ENCODE results near the gene OVAAL. TPM values are rescaled to one million over a fixed set of nuclear protein-coding genes. Genes with fewer than 3 reads are reported as not detected.

Gene OVAAL
- total and polyA plus RNA-seq, 10 of the 15 experiments (the other 5 are each of a cell fraction or from before 2014, with no cell fraction given) = 0.04 to 0.33 (median 0.06) TPM; not detected in 7

GRCh38 chr1:180603850-180604226 lies 45.1 kb downstream of the OVAAL start (continued):
- TF ChIP-seq ZBTB11 (CRISPR knock-in tag; IDR thresholded peaks at IDR 0.05) (no peak), MYB (IDR thresholded peaks at IDR 0.05; ENCODE audit: borderline replicate concordance, low read depth, low read length) (no peak), E2F4 (IDR thresholded peaks at IDR 0.05; ENCODE audit: low read depth, low read length) (no peak), POLR2AphosphoS2 (IDR thresholded peaks at IDR 0.05; ENCODE audit: low read depth, low read length) (no peak)

GRCh38 chr1:180606155-180606554 lies 47.4 kb downstream of the OVAAL start:
- FAIRE-seq = no peak
- CTCF ChIA-PET = interaction anchor here (1.1 to 1.6 kb wide), 2 partner anchors 12 to 25 kb away, joined by 3 to 8 read pairs; partner anchors contain the start of gene XPR1
- in situ Hi-C loops (cut with MboI) = no loop called here
- TF ChIP-seq STAT1 (conservative IDR thresholded peaks at IDR 0.05) (no peak), MAX (IDR thresholded peaks at IDR 0.05; ENCODE audit: low read depth, low read length) (no peak), IRF3 (IDR thresholded peaks at IDR 0.05) (no peak), CREM (IDR thresholded peaks at IDR 0.05; ENCODE audit: low read depth) (no peak), ZSCAN29 (IDR thresholded peaks at IDR 0.05) (no peak), IRF4 (IDR thresholded peaks at IDR 0.05; ENCODE audit: low read depth, low read length) (no peak), MEF2A (IDR thresholded peaks at IDR 0.05; ENCODE audit: insufficient read depth, low read depth, low read length) (no peak), CUX1 (IDR thresholded peaks at IDR 0.05; ENCODE audit: insufficient replicate concordance, low read depth, low read length) (no peak)

More at GRCh38 chr1:180606155-180606554, 47.4 kb downstream of the OVAAL start:
- DNase-seq (ENCODE audit: low read depth, low spot score) (no peak), ATAC-seq (no peak)
- no peak overlapping the region for H3K4me3 ChIP-seq
- BruUV-seq (replicated peaks) = no TSS peak
- H2AFZ ChIP-seq (ENCODE audit: control insufficient read depth, low read depth, low read length) = no peak overlapping the region
- no peaks in the 10 kb centered on the region for H3K9me3 ChIP-seq (replicated peaks; ENCODE audit: control insufficient read depth, insufficient read depth, low read length)
- SMC1A ChIA-PET (ENCODE audit: uncharacterized antibody, unreplicated experiment) = interaction anchor here (1.6 kb wide), 1 partner anchor 11 kb away, joined by 5 read pairs; no protein-coding TSS in a partner anchor
- intact Hi-C loops (cut with micrococcal nuclease; ENCODE audit: unreplicated experiment) = no loop called here
- H3K27me3 ChIP-seq (replicated peaks in 1 of 2; ENCODE audit: control insufficient read depth in 2 of 2, insufficient read depth in 2 of 2, low read length in 1 of 2) = no peaks in the 10 kb centered on the region
- POLR2A ChIA-PET = no interaction called here
- no peaks in the 10 kb centered on the region for H3K36me3 ChIP-seq (ENCODE audit: control insufficient read depth in 2 of 2, insufficient read depth in 2 of 2, low read length in 1 of 2)
- H3K4me2 ChIP-seq (ENCODE audit: control insufficient read depth, insufficient read depth) = no peak overlapping the region
- H3K79me2 ChIP-seq (ENCODE audit: control insufficient read depth, insufficient read depth, low read length) = no peaks in the 10 kb centered on the region
- no peak overlapping the region for H3K27ac ChIP-seq (ENCODE audit: control insufficient read depth, insufficient read depth)
- no peaks in the 10 kb centered on the region for H3K4me1 ChIP-seq (ENCODE audit: control insufficient read depth, insufficient read depth, low read length)
- 48% methylated on average over 2 of the region's 2 CpGs for WGBS (ENCODE audit: insufficient coverage, insufficient replicate concordance, low lambda C conversion rate, missing lambda C conversion rate)
- RAD21 ChIA-PET (ENCODE audit: unreplicated experiment) = interaction anchor here (0.8 kb wide), 1 partner anchor 11 kb away, joined by 3 read pairs; no protein-coding TSS in a partner anchor
- no peaks in the 10 kb centered on the region for H4K20me1 ChIP-seq (ENCODE audit: control insufficient read depth, insufficient read depth)
- no peak overlapping the region for H3K9ac ChIP-seq (ENCODE audit: control insufficient read depth, insufficient read depth, low read length)
